Activated naive CD4-positive, alpha-beta T cell (primary cell): ENCODE measurements around the gene NME1.
"Not testable (repeated sequence)": the region's sequence is repeated elsewhere in the genome, so short reads cannot be mapped to it uniquely, and the experiment has no call there.

Source experiments
- DNase-seq, 4 experiments: peaks; one replicate each; lab custom pipeline; 2025; lab: John Stamatoyannopoulos, UW

NME1 gene

DNA sequence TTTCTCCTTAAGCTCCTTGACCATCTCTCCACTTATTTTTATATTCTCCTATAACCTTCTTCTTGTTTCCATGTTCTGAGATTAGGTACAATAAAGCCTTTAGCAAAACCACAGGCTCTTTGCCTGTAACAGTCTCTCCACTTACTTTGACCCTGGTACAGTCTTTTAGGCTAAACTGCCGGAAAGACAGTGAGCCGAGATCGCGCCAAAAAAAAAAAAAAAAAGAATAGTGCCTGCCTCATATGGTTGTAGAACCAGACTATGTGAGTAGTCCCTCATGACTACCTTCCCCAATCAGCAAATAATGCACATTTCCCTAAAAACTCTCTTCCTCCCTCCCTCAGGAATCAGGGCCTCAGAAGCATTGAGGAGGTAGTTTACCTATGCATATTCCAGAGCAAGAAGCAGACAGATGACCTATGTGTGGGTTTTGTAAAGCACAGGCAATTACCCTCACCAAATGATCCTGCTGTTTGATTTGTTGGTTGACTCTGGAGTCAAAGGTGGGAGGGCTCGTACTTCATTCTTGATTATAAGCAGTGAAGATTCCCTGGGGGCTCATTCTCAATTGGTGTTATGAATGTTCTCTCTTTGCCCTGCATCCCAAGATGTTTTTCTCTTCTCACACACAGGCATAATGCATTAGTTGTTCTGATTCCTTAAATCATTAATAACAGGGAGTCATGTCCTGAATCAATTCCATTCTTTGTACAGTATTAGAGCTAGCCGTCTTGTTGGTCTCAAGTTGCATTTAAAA lies 8.9 kb upstream of the NME1 start:
- no peak for DNase-seq

DNA sequence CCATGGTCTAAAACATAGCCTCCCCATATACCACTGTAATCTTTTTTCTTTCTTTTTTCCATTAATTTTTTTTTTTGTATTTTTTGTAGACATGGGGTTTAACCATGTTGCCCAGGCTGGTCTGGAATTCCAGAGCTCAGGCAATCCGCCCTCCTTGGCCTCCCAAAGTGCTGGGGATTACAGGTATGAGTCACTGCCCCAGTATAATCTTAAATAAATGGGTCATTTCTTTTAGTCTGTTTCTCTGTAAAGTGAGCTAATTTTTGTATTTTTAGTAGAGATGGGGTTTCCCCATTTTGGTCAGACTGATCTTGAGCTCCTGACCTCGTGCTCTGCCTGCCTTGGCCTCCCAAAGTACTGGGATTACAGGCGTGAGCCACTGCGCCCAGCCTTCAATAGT lies 5.7 kb upstream of the NME1 start:
- DNase-seq = no peak

DNA sequence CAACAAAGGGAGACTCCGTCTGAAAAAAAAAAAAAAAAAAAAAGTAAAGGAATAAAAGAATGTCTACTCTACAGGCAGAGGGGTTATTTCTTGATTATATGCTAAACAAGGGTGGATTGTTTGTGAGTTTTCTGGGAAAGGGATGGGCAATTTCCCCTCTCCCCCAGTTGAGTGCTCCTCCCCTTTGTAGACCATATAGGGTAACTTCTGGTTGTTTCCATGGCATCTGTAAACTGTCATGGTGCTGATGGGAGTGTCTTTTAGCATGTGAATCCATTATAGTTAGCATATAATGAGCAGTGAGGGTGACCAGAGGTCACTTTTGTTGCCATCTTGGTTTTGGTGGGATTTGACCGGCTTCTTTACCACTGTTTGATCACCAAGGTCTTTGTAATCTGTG lies 4.2 kb upstream of the NME1 start:
- DNase-seq = no peak

DNA sequence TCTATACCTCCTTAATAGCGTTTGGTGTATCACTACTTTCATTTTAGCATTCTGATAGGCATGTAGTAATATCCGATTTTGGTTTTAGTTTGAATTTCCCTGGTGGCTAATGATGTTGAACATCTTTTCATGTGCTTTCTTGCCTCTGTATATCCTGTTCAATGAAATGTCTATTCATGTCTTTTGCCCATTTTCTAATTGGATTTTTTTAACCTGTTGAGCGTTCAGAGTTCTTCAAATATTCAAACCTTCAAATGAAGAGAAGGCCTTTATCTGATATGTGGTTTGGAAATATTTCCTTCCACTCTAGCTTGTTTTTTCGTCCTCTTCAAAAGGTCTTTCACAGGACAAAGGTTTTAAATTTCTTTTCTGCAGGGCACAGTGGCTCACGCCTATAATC lies 2.4 kb upstream of the NME1 start:
- DNase-seq = no peak

DNA sequence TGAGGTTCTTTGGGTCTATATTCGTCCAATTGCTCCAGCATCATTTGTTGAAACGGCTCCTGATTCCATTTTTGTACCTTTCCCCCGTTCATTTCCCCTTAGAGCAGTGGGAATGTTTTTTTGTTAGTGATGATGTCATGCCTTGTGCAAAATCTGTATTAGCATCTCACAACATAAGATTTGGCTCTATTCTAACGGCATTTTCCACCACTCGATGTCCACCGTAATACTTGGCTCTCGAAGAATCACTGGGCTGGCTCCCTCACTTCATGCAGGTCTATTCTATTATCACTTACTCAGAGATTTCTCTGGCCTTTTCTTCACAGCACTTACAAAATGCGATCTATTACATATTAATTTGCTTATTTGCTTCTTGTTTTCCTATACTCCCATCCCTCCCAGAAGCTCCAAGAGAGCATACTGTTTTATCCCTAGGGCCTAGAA lies 571 bp upstream of the NME1 start:
- DNase-seq = no peak

DNA sequence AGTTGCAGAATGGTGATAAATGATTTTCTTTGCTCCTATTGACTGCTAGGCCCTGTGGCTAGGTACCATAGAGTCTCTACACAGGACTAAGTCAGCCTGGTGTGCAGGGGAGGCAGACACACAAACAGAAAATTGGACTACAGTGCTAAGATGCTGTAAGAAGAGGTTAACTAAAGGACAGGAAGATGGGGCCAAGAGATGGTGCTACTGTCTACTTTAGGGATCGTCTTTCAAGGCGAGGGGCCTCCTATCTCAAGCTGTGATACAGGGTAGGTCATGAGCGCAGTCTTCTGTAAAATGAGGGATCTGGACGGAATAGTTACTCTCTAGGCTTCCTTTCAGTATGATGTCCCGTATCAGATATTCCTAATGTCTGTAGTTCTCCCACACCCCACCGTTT lies 817 bp downstream of the NME1 start:
- DNase-seq = no peak

DNA sequence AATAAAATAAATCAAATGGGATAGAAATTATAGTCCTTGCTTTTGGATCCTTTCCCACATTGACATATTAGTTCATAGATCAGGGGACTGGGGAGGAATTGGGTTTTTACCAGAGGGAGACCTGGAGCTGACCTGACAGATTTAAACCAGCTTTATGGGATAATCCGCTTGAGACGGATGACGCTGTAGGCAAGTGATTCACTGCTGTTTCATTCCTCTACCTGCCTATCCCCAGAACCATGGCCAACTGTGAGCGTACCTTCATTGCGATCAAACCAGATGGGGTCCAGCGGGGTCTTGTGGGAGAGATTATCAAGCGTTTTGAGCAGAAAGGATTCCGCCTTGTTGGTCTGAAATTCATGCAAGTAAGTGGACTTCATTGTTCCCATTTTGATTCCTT lies 2.1 kb downstream of the NME1 start:
- DNase-seq = no peak

DNA sequence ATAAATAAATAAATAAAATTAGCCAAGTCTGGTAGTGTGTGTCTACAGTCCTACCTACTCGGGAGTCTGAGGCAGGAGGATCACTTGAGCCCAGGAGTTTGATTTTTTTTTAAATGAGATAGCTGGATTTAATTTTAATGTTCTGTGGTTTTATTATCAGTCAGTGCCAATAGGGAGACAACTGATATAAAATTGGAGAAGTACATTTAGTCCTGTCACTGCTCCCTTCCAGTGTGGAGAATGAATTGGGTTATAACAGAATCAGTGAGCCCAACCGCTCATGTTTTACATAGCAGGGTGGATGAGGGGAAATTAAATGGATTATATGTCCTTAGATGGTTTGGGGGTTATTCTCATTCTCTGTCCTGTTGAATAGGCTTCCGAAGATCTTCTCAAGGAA lies 6.2 kb downstream of the NME1 start:
- DNase-seq = no peak

DNA sequence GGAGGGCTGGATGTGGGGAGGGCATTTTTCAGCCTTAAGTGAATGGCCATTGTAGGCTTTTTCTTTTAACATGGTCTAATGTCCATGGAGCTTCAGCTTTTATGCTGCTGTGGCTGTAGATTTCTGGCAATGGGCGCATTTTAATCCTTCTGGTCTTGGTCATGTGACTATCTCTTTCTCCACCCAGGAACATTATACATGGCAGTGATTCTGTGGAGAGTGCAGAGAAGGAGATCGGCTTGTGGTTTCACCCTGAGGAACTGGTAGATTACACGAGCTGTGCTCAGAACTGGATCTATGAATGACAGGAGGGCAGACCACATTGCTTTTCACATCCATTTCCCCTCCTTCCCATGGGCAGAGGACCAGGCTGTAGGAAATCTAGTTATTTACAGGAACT lies 8.2 kb downstream of the NME1 start:
- no peak for DNase-seq

DNA sequence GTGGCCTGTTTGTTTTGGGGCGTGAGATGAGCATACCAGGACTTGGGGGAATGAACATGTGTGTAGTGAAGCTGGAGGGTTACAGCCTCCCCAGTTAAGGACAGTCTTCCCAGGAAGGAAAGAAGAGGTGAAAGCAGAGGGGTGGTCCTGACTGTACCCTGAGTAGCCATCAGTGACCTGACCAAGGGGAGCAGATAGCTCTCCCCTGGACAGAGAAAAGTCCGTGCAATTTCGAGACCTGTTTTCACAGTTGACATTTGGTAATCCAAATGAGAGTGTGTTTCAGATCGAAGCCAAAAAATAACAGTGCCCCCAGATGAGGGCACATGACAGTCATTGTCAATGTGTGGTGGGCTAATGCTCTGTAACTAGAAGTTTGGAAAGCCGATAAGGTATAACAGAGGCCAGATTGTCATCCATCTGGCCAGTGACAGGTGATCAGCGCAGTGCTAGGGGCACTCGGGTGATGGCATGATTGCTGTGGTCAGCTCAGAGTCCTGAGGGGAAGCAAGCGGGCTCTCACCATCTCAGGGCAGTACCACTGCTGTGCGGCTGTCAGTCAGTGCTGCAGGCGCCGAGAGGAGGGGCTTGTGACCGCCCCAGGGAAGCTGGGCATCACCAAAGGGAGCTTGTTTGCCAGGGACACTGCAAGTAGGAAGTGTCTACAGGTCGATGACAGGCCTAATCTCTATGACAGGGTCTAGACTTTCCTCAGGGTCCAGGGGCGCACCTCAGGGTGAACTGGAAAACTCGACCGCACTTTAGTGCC lies 11.7 kb downstream of the NME1 start:
- no peak for DNase-seq

DNA sequence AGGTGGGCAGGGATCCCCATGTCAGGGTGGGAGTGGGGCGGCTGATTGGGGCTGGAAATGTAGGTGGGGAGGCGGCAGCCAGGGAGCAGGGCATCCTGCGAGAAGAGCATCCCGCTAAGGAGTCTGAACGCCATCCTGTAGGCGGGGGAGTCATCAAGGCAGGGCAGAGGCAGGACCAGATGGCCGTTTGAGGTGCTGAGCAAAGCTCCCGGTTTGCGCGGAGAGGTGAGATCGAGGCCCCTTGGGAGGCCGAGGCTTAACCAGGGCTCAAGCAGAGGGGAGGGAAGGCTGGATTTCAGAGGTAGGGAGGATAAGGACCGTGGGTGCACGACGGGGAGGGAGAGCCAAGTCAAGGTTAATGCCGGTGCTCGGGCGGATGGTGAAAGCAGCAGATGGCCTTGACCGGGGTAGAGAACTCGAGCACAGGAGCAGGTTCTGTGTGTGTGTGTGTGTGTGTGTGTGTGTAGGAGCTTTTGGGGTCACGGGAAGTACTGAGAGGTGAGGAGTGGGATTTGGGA lies 12.4 kb downstream of the NME1 start:
- DNase-seq = peak in 3 of 4 experiments; percentile 9 to 39 (median 25)

DNA sequence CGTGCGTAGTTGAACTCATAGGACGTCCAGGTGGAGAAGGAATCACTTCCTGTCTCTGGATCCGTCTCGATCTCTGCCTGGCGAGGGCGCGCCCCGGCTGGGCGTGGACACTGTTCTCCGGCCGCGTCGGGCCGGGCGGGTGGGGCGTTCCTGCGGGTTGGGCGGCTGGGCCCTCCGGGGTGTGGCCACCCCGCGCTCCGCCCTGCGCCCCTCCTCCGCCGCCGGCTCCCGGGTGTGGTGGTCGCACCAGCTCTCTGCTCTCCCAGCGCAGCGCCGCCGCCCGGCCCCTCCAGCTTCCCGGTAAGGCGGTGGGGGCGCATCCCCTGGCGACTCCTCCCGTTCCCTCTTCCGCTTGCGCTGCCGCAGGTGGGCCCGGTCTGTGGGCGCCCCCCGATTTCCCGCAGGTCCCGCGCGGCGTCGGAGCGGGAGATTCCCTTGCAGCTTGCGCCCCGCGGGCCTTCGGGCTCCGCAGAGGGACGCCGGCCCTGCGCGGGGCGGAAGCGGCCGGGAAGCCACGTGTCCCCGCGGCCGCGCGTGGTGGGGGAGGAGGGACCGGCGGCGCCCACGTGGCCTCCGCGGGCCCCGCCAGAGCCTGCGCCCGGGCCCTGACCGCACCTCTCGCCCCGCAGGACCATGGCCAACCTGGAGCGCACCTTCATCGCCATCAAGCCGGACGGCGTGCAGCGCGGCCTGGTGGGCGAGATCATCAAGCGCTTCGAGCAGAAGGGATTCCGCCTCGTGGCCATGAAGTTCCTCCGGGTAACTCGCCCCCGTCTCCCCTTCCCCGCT lies 13.0 kb downstream of the NME1 start, which contains the start of gene NME2:
NME2 (plus strand) TSS at position 214 of the 789 bp plus-strand sequence; CDS start at position 634, 420 bp downstream.
- DNase-seq = peak; percentile 39 to 58 (median 46)

DNA sequence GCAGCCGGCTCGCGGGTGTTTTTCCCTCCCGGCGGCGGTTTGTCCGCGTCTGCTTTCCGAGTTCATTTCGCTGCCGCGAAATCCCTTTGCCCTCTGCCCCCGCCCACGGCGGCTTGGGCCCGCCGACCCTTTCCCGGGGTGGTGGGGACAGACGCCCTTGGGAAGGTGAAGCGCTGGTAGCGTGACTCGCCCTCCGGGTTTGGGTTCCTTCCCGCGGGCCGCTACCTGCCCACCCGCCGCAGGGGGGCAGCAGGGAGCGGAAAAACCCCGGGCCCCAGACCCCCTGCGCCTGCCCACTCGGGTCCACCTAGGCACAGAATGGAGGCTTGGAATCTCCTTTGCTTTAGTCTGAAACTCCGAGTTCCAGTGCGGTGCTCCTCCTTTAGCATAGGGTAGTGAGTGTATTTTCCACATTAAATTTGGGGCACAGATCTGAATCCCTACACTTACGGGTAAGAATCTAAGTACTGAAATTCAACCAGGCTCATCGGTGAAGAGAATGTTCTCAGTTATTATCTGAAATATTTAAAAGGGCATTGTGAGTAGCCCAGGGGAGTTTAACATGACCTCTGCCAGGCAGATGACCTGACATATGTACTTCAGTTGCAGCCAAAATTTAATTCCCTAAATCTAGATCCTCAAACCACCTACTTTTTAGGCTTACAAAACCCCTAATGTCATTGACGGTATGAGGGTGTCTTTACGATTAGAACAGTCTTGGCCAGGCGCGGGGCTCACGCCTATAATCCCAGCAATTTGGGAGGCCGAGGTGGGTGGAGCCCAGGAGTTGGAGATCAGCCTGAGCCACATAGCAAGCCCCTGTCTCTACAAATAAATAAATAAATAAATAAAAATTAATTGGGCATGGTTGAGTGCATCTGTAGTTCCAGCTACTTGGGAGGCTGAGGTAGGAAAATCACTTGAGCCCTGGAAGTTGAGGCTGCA lies 13.9 kb downstream of the NME1 start:
- peak; percentile 29 to 57 (median 46) for DNase-seq

DNA sequence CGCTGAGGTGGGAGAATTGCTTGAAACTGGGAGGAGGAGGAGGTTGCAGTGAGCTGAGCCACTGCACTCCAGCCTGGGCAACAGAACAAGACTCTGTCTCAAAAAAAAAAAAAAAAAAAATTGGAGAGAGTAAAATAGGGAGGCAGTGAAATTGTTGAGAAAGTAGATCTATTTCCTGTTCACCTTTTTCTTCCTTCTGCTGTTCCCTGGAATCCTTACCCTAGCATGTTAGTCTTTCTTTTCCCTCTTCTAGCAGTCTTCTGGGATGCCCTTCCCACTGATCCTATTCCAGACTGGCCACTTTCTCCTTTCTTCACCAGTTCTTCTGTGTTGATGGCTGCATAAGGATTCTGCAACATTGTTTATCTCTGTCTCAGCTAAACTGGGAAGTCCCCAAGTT lies 16.0 kb downstream of the NME1 start:
- DNase-seq = no peak

DNA sequence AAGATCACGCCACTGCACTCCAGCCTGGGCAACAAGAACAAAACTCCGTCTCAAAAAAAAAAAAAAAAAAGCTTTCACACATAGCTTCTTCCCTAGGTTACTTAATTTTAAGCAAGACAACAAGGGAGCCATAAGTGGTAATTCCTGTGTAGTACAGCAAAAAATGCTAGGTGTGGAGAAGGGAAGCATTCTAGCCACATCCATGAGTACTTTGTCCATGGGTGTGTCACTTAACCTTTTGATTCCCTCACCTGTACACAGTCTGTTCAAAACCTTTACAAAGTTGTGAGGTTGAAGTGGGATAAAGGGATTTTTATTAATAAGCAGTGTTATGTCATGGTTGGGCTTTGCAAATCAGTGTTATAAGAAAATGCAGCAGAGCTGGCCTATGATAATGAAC lies 17.4 kb downstream of the NME1 start:
- DNase-seq = no peak

DNA sequence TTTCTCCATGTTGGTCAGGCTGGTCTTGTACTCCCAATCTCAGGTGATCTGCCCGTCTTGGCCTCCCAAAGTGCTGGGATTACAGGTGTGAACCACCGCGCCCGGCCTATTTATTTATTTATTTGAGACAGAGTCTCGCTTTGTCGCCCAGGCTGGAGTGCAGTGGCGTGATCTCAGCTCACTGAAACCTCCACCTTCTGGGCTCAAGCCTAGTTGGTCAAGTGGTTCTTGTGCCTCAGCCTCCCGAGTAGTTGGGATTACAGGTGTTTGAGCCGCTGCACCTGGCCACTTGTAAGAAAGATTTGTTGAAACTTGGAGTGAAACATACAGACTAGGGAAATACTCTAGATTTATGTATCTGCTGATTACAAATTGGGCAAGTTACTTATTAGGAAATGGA lies 18.7 kb downstream of the NME1 start:
- DNase-seq = not testable (repeated sequence)

DNA sequence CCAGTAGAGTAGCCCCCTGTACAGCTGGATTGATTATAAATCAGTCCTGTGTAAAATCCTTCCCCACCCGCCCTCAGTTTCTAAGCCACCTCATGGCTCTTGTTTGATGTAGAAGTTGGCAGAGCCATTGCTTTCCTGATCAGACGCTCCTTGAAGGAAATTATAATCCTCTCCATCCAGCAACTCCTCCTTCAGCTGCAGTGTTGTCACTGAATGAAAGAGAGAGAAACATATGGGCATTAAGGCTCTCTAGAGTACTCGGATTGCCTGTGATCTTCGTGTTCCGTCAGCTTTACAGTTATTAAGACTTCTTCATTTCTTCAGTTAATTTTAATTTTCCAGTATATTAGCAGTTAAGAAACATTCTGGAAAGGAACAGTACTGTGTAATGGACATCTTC lies 27.1 kb downstream of the NME1 start:
- DNase-seq = no peak

DNA sequence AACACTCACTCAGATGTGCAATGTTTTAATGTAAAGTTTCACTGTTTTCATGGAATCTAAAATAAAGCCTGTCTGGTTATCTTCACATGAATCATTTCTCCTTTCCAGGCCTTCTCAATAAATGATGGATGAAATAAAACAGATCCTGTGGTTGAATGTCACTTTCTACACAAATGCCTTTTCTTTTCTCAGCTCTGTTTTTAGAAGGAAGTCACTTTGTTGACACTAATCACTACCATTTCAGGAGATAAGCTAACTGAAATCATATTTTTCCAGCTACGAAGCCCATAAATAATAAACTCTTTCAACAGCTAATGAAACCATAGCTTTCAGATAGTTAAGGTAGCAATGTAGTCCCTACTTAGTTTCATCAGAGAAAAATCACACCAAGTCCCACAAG lies 30.8 kb downstream of the NME1 start:
- no peak for DNase-seq

DNA sequence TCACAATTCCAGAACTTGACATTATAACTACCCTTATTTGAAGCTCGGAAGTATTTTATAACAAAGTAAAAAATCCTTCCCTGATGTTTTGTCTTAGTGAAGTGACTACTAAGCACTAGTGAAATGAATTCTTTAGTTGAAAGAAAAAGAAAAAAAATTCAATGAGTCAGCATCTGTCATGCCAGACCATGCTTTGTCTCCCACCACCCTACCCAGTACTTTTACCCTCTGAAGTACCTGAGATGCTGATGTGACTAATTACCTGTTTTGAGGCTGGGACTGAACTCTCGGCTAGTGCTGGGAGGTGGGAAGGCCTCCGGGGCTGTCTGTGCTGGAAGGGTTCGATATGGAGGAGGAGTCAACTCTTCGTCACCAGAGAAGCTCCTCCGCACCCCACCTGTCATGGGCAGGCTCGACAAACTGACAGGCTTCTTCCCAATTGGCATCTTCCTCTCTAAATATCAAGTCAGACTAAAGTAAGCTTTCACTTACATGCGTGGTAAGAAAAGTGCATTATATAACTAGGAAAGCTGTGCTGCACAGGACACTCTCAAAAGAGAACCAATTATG lies 32.5 kb downstream of the NME1 start:
- no peak for DNase-seq

DNA sequence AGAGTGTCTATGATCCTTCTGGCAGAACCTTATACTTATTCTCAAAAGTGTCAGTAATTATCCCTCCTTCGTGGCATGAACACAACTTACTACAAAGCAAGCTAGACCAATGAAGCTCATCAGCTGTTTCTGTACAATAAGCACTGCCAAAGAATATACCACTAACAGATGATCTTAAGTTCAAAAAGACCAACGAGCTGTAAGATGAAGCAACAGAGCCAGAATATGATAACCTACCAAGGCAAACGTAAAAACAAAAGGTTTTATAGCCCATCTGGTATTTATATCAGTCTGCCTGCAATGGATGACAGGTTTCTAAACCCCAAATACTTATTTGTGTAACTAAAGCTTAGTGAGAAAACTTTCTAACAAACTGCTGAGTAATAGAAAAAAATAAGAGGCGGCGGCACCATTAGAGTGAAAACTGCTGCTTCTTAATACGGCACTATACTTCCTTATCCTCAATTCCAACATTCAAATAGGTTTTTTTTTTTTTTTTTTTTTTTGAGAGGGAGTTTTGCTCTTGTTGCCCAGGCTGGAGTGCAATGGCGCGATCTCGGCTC lies 35.0 kb downstream of the NME1 start:
- no peak for DNase-seq

DNA sequence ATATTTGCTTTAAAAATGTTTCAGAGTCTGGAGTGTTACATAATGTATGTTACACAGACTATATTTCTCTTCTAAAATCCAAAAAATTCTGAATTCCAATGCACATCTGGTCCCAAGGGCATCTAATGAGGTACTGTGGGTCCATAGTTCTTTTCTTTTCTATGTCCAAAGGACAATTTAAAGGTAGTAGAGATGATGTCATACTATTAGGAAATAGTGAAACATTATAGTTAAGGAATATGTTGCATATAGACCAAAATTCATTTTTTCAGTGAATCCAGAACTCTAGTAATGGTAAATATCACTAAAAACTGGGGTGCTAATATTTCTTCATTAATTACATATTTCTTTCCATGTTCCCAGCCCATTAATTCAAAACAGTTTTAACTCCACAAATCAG lies 35.8 kb downstream of the NME1 start:
- DNase-seq = no peak
